DMS53 treated with DMSO at 0.1 percent for 48 hours (cell line): ENCODE results near the gene FIGLA.
"Not testable (repeated sequence)": the region's sequence is repeated elsewhere in the genome, so short reads cannot be mapped to it uniquely, and the experiment has no call there.

Experiments
- DNase-seq: peaks from one replicate; lab custom pipeline; 2025; ENCODE audit not compliant: unreplicated experiment; lab: John Stamatoyannopoulos, UW

The FIGLA gene

DNA sequence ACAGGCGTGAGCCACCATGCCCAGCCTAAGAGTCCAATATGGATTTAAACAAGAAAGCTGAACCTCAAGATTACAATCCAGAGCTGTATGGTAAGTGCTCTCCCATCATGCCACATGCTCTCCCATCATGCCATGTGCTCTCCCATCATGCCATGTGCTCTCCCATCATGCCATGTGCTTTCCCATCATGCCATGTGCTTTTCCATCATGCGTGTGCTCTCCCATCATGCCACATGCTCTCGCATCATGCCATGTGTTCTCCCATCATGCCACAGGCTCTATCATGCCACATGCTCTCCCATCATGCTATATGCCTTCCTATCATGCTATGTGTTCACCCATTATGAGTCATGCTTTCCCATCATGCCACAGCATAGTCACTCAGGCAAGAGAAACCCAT, 43.2 kb downstream of the FIGLA start:
- no peak for DNase-seq

DNA sequence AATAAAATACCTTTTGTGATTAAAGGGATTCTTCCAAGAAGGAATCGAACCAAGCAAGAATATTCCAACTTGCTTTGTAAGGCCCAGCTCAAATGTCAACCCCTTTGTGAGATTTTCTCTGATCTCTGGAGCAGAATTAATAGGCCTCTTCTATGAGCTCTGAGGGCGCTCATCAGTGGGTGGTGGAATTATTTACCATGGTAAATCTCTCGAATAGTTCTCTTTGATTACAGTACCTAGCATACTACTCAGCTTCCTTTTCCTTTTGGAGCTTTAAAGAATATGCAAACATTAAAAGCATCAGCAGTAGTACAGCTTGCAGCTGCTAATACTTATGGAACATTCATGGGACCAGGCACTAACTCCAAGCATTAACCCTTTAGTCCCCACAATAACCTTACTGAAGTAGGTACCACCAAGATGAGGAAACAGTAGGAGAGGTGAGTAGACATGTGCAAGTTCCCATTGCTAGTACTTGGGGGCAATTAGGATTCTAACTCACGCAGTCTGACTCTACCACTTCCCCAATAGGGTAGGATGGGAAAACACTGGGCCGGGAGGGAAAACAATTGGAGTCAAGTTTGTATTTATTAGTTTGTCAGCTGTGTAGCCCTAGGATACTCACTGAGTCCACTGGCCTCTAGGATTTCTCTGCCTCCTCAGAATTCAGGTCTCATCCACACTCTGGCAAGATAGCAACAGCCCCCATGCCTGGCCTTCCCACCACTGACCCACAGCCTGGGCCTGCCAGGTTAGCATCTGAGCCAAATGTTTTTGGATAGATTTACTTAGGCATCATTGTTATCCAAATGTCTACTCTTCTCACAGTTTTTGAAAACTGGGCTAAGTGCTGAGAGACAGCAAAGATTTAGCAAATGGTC, 44.1 kb downstream of the FIGLA start:
- no peak for DNase-seq

DNA sequence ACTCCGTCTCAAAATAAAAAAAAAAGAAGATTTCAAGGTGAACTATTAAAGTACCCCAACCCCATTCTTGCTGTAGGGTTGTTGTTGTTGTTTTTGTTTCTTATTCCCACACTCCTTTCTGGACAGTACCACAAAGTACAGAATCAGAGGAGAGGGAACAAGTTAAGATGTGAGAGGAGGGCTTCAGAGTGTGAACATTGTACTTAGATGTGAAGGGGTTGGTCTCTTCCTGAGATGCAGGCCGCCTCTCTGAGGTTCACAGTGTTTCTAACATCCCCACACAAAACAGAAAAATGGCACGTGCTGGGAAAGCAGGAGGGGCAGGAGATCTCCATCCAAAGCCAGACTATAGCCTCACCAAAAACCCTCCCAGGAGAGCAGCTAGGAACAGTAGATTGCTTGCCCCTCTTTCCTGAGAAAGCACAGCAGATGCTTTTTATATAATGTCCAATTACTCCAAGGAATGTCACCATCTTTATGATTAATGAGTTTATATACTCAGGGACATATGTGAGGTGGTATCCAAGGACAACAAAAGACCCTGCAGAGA, 45.1 kb downstream of the FIGLA start:
- no peak for DNase-seq

DNA sequence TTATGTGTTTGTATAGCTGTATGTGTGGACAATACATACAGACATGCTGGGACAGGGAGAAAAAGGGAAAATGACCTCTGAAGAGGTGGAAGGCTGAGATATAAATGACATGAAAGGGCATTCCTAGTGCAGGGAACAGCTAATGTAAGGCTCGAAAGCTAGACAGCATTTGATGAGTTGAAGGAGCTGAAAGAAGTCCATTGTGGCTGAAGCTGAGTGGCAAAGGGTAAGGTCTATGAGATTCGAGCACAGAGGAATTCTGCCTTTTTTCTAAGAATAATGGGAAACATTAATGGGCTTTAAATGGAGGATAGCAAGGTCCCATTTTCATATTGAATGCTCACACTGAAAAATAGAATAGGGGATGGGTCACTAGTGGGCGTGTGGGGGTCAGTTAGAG, 46.0 kb downstream of the FIGLA start:
- DNase-seq, result no peak

DNA sequence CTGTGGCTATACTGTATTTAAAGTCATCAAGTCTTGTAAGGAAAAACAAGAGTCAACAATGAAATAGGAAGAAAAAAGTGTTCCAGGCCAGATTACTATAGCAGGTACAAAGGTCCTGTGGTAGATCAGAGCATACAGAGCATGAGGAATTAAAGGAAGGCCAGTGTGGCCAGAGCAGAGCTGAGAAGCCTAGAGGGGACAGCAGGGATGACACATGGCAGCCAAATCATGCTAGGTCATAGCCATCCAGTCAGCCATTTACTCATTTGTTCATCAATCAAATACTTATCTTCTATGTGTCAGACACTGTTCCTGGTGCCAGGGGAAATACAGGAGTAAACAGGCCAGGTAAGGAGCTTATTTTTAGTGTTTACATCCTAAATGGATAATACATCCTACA, 46.8 kb downstream of the FIGLA start:
- no peak for DNase-seq

DNA sequence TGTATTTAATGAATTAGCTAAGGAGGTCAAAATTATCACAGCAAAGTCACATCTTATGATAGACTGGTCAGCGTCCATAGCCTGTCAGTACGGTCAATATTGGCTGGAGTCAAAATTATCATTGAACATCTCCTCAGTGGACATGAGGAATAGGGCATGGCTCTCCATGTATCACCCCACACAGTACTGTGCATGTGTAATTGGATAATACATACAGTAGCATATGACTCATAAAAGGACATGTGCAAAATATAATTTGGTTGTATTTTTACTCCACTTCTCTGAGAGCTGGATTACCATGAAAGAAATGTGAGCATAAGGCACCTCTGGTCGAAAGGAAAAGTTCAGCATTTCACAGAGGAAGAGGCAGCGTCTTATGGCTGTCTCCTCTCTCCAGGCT, 47.4 kb downstream of the FIGLA start:
- DNase-seq, result no peak

DNA sequence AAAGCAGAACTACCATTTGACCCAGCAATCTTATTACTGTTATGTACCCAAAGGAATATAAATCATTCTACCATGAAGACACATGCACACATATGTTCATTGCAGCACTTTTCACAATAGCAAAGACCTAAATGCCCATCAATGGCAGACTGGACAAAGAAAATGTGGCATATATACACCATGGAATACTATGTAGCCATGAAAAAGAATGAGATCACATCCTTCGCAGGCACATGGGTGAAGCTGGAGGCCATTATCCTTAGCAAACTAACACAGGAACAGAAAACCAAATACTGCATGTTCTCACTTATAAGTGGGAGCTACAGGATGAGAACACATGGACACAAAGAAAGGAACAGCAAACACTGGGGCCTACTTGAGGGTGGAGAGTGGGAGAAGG, 51.0 kb downstream of the FIGLA start:
- DNase-seq, result not testable (repeated sequence)

DNA sequence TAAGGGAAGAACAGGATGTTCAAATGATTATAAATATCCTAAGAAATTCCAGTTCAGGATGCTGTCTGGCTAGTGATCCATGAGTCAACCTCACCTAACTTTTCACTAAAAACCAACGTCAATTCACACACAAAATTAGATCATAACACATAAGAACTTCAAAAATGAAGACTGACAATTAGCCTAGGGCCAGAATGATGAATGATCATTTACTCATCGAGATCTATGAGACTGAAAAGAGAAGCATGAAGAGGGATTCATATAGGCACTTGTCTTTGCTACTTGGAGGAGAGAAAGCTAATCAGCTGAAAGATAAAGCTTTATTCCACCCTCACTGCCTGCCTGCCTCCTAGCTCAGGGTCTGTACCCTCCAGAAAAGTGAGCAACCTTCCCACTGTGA, 52.3 kb downstream of the FIGLA start:
- DNase-seq, result no peak

DNA sequence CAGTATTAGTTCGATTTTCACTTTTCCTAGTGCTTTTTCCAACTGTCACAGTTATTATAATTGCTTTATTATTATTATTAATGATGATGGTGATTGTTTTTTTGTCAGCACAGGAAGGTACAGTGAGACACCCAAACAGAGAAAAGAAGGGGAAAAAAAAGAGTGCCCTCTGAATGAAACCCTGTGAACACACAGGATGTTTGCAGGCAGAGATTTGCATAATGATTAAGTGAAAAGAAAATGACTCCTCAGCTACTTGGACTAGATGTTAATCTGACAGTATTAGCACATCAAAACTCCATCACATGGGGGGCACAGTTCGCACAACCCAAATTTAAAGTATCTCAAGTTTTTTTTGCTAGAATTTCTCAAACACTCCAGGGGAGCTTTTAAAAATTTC, 55.4 kb downstream of the FIGLA start:
- DNase-seq, result no peak

DNA sequence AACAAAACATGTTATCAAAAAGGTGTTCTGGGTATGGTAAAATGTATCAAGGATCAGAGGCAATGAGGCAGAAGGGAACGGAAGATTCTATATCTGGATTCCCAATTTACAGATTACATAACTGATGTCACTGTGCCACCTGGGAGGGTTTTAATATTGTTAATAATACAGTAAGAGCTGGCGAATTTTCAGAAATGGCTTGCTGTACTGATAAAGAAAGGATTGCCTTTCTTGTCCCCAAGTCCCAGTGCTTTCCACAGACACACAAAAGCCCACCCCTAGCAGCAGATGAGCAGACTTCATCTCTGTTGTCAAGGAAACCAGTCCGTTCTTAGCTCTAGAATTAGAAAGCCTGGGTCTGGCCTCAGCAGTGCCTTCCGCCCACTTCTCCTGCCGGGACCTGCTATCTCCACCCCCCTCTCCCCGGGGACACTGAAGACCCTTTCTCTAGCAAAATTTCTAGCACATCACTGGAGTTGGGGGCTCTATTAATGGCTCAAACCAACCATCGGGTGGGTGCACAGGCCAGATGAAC, 56.7 kb downstream of the FIGLA start:
- DNase-seq, result no peak

DNA sequence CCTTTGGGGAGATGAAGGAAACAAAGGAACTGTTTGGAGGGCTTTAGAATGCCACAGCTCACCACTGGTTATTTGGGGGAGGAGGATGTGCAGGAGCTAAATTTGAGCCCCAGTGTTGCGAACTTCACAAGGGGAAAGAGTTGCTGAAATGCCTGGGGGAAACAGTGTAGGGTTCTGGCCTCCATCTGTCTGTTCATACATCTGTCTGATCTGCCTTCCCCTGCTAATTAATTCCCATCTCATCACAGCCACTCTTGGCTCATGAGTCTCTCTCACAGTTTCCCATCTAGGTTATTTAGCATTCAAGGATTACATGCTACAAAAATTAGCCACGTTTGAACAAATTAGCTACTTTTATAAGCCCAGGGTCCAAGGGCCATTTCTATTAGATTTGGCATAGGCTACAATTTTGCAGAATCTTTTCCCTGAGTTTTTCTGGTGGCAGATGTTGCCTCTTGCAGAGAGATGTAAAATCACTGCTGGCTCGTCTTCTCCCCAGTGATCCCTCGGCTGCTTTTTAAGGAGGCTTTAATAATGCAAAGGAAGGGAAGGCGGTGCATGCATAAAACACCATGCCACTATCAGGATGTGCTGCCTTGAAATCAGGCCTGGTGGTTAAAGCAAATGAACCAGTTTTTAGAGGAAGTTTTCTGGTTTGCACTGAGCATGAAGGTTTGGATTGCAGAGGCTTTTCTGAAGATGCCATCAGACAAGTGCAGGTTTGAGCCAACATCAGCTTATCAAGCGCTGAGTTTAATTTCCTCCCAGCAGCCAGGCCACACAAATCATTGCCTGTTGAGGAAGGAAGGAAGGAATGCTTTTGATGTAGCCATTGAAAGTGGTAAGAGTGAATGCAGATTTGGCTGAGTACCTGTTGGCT, 57.4 kb downstream of the FIGLA start:
- no peak for DNase-seq

DNA sequence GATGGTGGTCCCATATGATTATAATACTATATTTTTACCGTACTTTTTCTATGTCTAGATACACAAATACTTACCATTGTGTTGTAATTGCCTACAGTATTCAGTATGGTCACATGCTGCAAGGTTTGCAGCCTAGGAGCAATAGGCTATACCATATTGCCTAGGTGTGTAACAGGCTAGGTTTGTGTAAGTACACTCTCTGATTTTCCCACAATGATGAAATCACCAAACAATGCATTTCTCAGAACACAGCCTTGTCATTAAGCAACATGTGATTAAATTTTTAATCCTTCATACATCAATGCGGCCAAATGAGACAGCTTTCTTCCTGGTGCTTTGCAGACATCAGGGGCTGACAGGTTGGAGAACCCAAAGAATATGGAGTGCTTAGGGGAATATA, 59.7 kb downstream of the FIGLA start:
- no peak for DNase-seq

DNA sequence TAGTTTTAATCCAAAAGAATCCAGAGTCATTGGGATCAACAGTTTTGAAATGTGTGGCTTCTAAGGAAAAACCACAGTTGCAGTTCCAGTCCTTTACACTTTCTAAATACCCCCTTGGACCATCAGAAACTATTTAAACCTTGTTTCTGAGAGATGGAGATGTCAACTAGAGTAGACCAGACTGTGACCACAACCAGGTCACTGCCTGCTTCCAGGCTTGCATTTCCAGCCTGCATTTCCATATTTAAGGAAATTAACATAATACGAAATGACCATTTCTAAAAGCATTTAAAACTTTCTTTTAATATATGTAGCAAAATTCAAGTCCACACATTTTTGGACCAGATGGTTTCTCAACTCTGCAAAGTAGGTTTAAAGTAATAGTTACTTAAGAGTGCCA, 60.8 kb downstream of the FIGLA start:
- no peak for DNase-seq

DNA sequence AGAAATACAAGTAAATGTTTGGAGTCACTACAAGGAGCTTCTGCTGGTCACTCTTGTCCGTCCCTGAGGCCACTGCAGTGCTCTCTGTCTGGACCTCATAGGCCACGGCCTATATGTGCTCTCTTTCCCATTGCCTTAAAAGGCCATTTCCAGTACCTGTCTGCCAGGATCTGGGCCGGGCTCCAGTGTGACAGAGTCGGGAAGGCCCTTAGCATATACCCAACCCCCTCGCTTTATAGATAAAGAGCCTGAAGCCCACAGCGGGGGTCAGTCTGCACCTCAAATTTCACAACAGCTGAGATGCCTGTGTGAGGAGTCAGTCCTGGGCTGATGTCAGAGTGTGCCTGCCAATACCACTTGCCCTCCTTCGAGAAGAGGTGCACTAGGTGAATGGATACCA, 62.3 kb downstream of the FIGLA start:
- no peak for DNase-seq
